ENCODE results near the gene XRCC6. TPM values are rescaled to one million over a fixed set of nuclear protein-coding genes. Genes with fewer than 3 reads are reported as not detected.
A peak's percentile ranks its signal among the peaks of the same experiment; 100 is the strongest.

Gene XRCC6
- total RNA-seq, 4 donors from 2014 or later: 236 to 277 (median 258) TPM

DNA sequence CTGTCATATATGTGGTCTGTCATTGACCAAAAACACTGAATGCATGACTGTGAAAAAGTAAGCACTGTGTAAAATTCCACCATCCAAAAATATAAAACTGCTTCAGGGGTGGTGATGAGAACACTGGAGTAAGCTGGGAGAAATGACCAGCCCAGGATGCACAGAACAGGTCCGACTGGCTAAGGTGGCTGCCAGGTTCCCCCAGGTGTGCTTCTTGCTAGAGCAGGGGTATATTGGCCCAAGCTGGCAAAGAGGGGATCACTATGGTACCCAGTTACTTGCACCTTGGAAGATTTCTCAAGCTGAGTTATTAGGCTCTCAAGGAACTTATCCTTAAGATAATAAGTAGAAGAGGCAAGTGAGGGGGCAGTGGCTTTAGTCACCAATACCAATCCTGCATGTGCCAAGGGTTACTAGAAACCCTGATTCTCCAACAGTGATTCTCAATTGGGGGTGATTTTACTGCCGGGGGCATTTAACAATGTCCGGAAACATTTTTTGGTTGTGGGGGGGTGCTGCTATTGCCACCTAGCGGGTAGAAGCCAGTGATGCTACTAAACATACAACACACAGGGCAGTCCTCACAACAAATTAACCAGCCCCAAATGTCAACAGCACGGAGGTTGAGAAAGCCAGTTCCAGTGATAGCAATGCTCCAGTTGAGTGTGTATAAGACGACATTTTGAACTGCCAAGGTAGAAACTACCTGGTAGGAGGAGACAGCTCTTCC is 51.9 kb downstream of the XRCC6 start:
- 51 to 52% methylated on average over 4 to 6 of the region's 6 CpGs for WGBS, 2 donors (ENCODE audit: low coverage in 1 of 2)
- H3K4me3 ChIP-seq: no peak overlapping the region
- H3K27me3 ChIP-seq: no peaks in the 10 kb centered on the region
- peaks cover 0 to under 1% (median 0%) of the 10 kb centered on the region in 3 donors for H3K4me1 ChIP-seq
- H3K27ac ChIP-seq: no peak overlapping the region
- H3K9me3 ChIP-seq: no peaks in the 10 kb centered on the region
- TF ChIP-seq EP300 (IDR thresholded peaks at IDR 0.05): no peak
- TF ChIP-seq CTCF (IDR thresholded peaks at IDR 0.05): peak in 3 of 4 experiments; percentile 8 to 25 (median 18)
- TF ChIP-seq POLR2AphosphoS5 (IDR thresholded peaks at IDR 0.05): no peak
- peaks cover 0 to 48% of the 10 kb centered on the region in 2 donors for H3K36me3 ChIP-seq
- ATAC-seq: no peak

DNA sequence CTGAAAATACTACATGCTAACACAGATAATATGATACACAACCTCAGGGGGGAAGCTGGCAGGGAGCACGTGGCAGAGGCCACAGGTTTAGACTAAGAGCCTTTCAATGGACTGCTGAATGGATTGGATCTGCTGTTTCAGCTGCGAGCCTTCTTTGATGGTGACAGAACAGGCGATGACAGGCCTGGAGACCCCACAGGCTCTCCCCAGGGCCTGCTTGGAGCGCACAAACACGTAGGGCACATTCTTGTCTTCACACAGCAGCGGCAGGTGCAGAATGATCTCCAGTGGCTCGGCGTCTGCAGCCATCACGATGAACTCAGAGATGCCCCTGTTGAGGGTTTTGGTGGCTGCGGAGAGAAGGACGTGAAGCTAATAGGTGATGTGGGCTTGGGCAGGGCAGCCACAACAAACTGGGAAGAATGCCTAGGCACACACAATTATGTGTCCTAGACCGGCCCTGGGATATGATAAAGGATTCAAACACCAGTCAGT is 53.8 kb downstream of the XRCC6 start:
- Histone ChIP-seq H3K4me1 (no peaks in the 10 kb centered on the region), H3K4me3 (no peak overlapping the region), H3K27me3 (no peaks in the 10 kb centered on the region), H3K9me3 (no peaks in the 10 kb centered on the region), H3K27ac (no peak overlapping the region), H3K36me3 (peaks cover 0 to 68% of the 10 kb centered on the region in 2 donors)
- TF ChIP-seq EP300 (IDR thresholded peaks at IDR 0.05) (no peak), POLR2AphosphoS5 (IDR thresholded peaks at IDR 0.05) (no peak), POLR2A (IDR thresholded peaks at IDR 0.05) (no peak), CTCF (IDR thresholded peaks at IDR 0.05) (no peak)
- WGBS, 2 donors (ENCODE audit: low coverage in 1 of 2): 68 to 92% methylated on average over 5 to 6 of the region's 12 CpGs
- ATAC-seq: no peak

GRCh38 chr22:41676134-41676533 is 55.0 kb downstream of the XRCC6 start:
- ATAC-seq: no peak
- Histone ChIP-seq H3K36me3 (peaks cover 0 to 78% of the 10 kb centered on the region in 2 donors), H3K4me3 (no peak overlapping the region), H3K27me3 (no peaks in the 10 kb centered on the region), H3K27ac (no peak overlapping the region), H3K4me1 (peaks cover 0 to 3% (median 0%) of the 10 kb centered on the region in 3 donors), H3K9me3 (no peaks in the 10 kb centered on the region)
- 91 to 96% methylated on average over 4 of the region's 4 CpGs for WGBS, 2 donors (ENCODE audit: low coverage in 1 of 2)
- no peak for TF ChIP-seq POLR2AphosphoS5 (IDR thresholded peaks at IDR 0.05)
- no peak for TF ChIP-seq POLR2A (IDR thresholded peaks at IDR 0.05)
- no peak for TF ChIP-seq EP300 (IDR thresholded peaks at IDR 0.05)
- no peak for TF ChIP-seq CTCF (IDR thresholded peaks at IDR 0.05)

DNA sequence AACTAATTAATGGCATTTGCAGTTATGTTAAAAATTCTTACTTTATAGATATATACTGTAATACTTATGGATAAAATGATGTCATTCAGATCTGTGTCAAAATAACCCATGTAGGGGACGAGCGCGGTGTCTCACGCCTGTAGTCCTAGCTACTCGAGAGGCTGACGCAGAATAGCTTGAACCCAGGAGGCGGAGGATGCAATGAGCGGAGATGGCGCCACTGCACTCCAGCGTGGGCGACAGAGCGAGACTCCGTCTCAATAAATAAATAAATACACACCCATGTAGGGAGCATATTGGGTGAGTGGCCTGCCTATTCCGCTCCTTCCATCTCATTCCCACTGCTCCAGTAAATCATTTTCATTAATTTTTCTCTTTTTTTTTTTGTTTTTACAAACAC is 60.5 kb downstream of the XRCC6 start:
- Histone ChIP-seq H3K27me3 (no peaks in the 10 kb centered on the region), H3K27ac (peak overlapping the region in 2 of 4 donors; percentile 84 to 86), H3K9me3 (no peaks in the 10 kb centered on the region), H3K4me1 (peaks cover 0 to 22% (median 0%) of the 10 kb centered on the region in 3 donors), H3K4me3 (peak overlapping the region; percentile 35 to 65), H3K36me3 (peaks cover 0 to 41% of the 10 kb centered on the region in 2 donors)
- TF ChIP-seq CTCF (IDR thresholded peaks at IDR 0.05) (no peak), POLR2AphosphoS5 (IDR thresholded peaks at IDR 0.05) (no peak), EP300 (IDR thresholded peaks at IDR 0.05) (no peak), POLR2A (IDR thresholded peaks at IDR 0.05) (no peak)
- ATAC-seq: no peak
- WGBS, 2 donors (ENCODE audit: low coverage in 1 of 2): 43 to 47% methylated on average over 8 to 14 of the region's 14 CpGs
